Measurements from ENCODE around the gene CARS1.

The CARS1 gene

GRCh38 chr11:3010521-3011275 lies 46.5 kb downstream of the CARS1 start:
- ChIA-PET POLR2A (interaction anchor here (1.0 kb wide), 1 partner anchor 19 kb away, joined by 3 read pairs; the partner anchor contains the start of gene NAP1L4), CTCF (no interaction called here)
- TF ChIP-seq FOXM1 (IDR thresholded peaks at IDR 0.05; ENCODE audit: borderline replicate concordance) (no peak), FOXK2 (IDR thresholded peaks at IDR 0.05) (no peak), ZNF384 (IDR thresholded peaks at IDR 0.05) (no peak), TARDBP (IDR thresholded peaks at IDR 0.05) (no peak), BHLHE40 (IDR thresholded peaks at IDR 0.05; ENCODE audit: borderline replicate concordance) (no peak), SUZ12 (IDR thresholded peaks at IDR 0.05) (no peak), LEF1 (IDR thresholded peaks at IDR 0.05; ENCODE audit: borderline replicate concordance) (no peak), ELF4 (IDR thresholded peaks at IDR 0.05) (no peak), HDGF (IDR thresholded peaks at IDR 0.05; ENCODE audit: borderline replicate concordance) (no peak), ARNT (IDR thresholded peaks at IDR 0.05) (no peak), PKNOX1 (IDR thresholded peaks at IDR 0.05) (no peak), L3MBTL2 (conservative IDR thresholded peaks at IDR 0.05) (no peak), NFRKB (IDR thresholded peaks at IDR 0.05) (no peak), FOXA1 (IDR thresholded peaks at IDR 0.05) (no peak), CTBP1 (IDR thresholded peaks at IDR 0.05; ENCODE audit: borderline replicate concordance) (no peak), SP1 (IDR thresholded peaks at IDR 0.05) (no peak)
- DNase-seq (ENCODE audit: extremely low spot score) = no peak

- TF ChIP-seq BHLHE40 (IDR thresholded peaks at IDR 0.05; ENCODE audit: borderline replicate concordance) = no peak
- no peak for TF ChIP-seq NFRKB (IDR thresholded peaks at IDR 0.05)
- TF ChIP-seq ZNF384 (IDR thresholded peaks at IDR 0.05) = no peak
- TF ChIP-seq FOXA1 (IDR thresholded peaks at IDR 0.05) = no peak
- no peak for TF ChIP-seq SUZ12 (IDR thresholded peaks at IDR 0.05)
- no peak for TF ChIP-seq ELF4 (IDR thresholded peaks at IDR 0.05)
- TF ChIP-seq PKNOX1 (IDR thresholded peaks at IDR 0.05) = no peak
- TF ChIP-seq TARDBP (IDR thresholded peaks at IDR 0.05) = no peak
- TF ChIP-seq HDGF (IDR thresholded peaks at IDR 0.05; ENCODE audit: borderline replicate concordance) = no peak
- TF ChIP-seq FOXK2 (IDR thresholded peaks at IDR 0.05) = no peak
- TF ChIP-seq ARNT (IDR thresholded peaks at IDR 0.05) = no peak
- TF ChIP-seq LEF1 (IDR thresholded peaks at IDR 0.05; ENCODE audit: borderline replicate concordance) = no peak
- no peak for TF ChIP-seq SP1 (IDR thresholded peaks at IDR 0.05)
- no peak for TF ChIP-seq FOXM1 (IDR thresholded peaks at IDR 0.05; ENCODE audit: borderline replicate concordance)
- TF ChIP-seq L3MBTL2 (conservative IDR thresholded peaks at IDR 0.05) = no peak
- TF ChIP-seq CTBP1 (IDR thresholded peaks at IDR 0.05; ENCODE audit: borderline replicate concordance) = no peak
- CTCF ChIA-PET = no interaction called here
- POLR2A ChIA-PET = interaction anchor here (1.0 kb wide), 1 partner anchor 18 kb away, joined by 3 read pairs; the partner anchor contains the start of gene NAP1L4
- no peak for DNase-seq (ENCODE audit: extremely low spot score)
Observed at GRCh38 chr11:3010004-3010403, 47.2 kb downstream of the CARS1 start.

GRCh38 chr11:3009481-3009880 lies 47.7 kb downstream of the CARS1 start:
- CTCF ChIA-PET = interaction anchor here (1.0 kb wide), 1 partner anchor 37 kb away, joined by 3 read pairs; no protein-coding TSS in a partner anchor
- POLR2A ChIA-PET = no interaction called here
- no peak for TF ChIP-seq ZNF384 (IDR thresholded peaks at IDR 0.05)
- TF ChIP-seq ELF4 (IDR thresholded peaks at IDR 0.05) = no peak
- no peak for TF ChIP-seq SUZ12 (IDR thresholded peaks at IDR 0.05)
- TF ChIP-seq TARDBP (IDR thresholded peaks at IDR 0.05) = no peak
- no peak for TF ChIP-seq NFRKB (IDR thresholded peaks at IDR 0.05)
- TF ChIP-seq L3MBTL2 (conservative IDR thresholded peaks at IDR 0.05) = no peak
- no peak for TF ChIP-seq ARNT (IDR thresholded peaks at IDR 0.05)
- no peak for TF ChIP-seq CTBP1 (IDR thresholded peaks at IDR 0.05; ENCODE audit: borderline replicate concordance)
- no peak for TF ChIP-seq HDGF (IDR thresholded peaks at IDR 0.05; ENCODE audit: borderline replicate concordance)
- TF ChIP-seq PKNOX1 (IDR thresholded peaks at IDR 0.05) = no peak
- TF ChIP-seq FOXM1 (IDR thresholded peaks at IDR 0.05; ENCODE audit: borderline replicate concordance) = no peak
- TF ChIP-seq BHLHE40 (IDR thresholded peaks at IDR 0.05; ENCODE audit: borderline replicate concordance) = no peak
- TF ChIP-seq SP1 (IDR thresholded peaks at IDR 0.05) = no peak
- TF ChIP-seq FOXA1 (IDR thresholded peaks at IDR 0.05) = no peak
- no peak for TF ChIP-seq LEF1 (IDR thresholded peaks at IDR 0.05; ENCODE audit: borderline replicate concordance)
- no peak for DNase-seq (ENCODE audit: extremely low spot score)

- no peak for TF ChIP-seq FOXM1 (IDR thresholded peaks at IDR 0.05; ENCODE audit: borderline replicate concordance)
- no peak for TF ChIP-seq L3MBTL2 (conservative IDR thresholded peaks at IDR 0.05)
- TF ChIP-seq CTBP1 (IDR thresholded peaks at IDR 0.05; ENCODE audit: borderline replicate concordance) = no peak
- TF ChIP-seq SUZ12 (IDR thresholded peaks at IDR 0.05) = no peak
- TF ChIP-seq SP1 (IDR thresholded peaks at IDR 0.05) = no peak
- TF ChIP-seq BHLHE40 (IDR thresholded peaks at IDR 0.05; ENCODE audit: borderline replicate concordance) = no peak
- DNase-seq (ENCODE audit: extremely low spot score) = no peak
- CTCF ChIA-PET = interaction anchor here (1.0 kb wide), 1 partner anchor 36 kb away, joined by 3 read pairs; no protein-coding TSS in a partner anchor
- POLR2A ChIA-PET = no interaction called here
Observed at GRCh38 chr11:3008746-3009336, 48.4 kb downstream of the CARS1 start.

- DNase-seq (ENCODE audit: extremely low spot score) = no peak
- no peak for TF ChIP-seq CTBP1 (IDR thresholded peaks at IDR 0.05; ENCODE audit: borderline replicate concordance)
- TF ChIP-seq BHLHE40 (IDR thresholded peaks at IDR 0.05; ENCODE audit: borderline replicate concordance) = no peak
- TF ChIP-seq L3MBTL2 (conservative IDR thresholded peaks at IDR 0.05) = no peak
- TF ChIP-seq LEF1 (IDR thresholded peaks at IDR 0.05; ENCODE audit: borderline replicate concordance) = no peak
- no peak for TF ChIP-seq ELF4 (IDR thresholded peaks at IDR 0.05)
- TF ChIP-seq FOXK2 (IDR thresholded peaks at IDR 0.05) = no peak
- TF ChIP-seq ARNT (IDR thresholded peaks at IDR 0.05) = no peak
- TF ChIP-seq SUZ12 (IDR thresholded peaks at IDR 0.05) = no peak
- no peak for TF ChIP-seq PKNOX1 (IDR thresholded peaks at IDR 0.05)
- TF ChIP-seq HDGF (IDR thresholded peaks at IDR 0.05; ENCODE audit: borderline replicate concordance) = no peak
- no peak for TF ChIP-seq TARDBP (IDR thresholded peaks at IDR 0.05)
- CTCF ChIA-PET = no interaction called here
- POLR2A ChIA-PET = interaction anchor here (0.9 kb wide), 1 partner anchor 16 kb away, joined by 3 read pairs; the partner anchor contains the start of gene NAP1L4
Observed at GRCh38 chr11:3007404-3008010, 49.7 kb downstream of the CARS1 start.
